PC-3 (cell line): ENCODE measurements around the gene ANGPTL1. TPM values are rescaled to one million over a fixed set of nuclear protein-coding genes. Genes with fewer than 3 reads are reported as not detected.

ENCODE experiments used
- ATAC-seq: fragments of 200-7000 bp; cut with Tn5 transposase; 2 replicates; pipeline ENCODE4 v1.9.1; 2020; ENCODE audit warnings: mild to moderate bottlenecking, moderate library complexity
- BruUV-seq: library from RNA; stranded (reverse); fragments of 400-500 nt; replicated peaks from 2 replicates; lab custom pipeline; 2021; lab: Mats Ljungman, UMichigan
- CTCF ChIA-PET: fragments of 300-600 bp; sonication (Branson Sonifier 250); formaldehyde crosslinking; loops from one replicate; lab custom pipeline; 2022; ENCODE audit warnings: antibody characterized with exemption; lab: Charles Lee
- POLR2A ChIA-PET: fragments of 300-600 bp; sonication (Branson Sonifier 250); formaldehyde crosslinking; loops from one replicate; lab custom pipeline; 2022; ENCODE audit warnings: antibody characterized with exemption; ENCODE audit not compliant: unreplicated experiment; lab: Charles Lee
- DNase-seq: peaks from one replicate; pipeline ENCODE4 v3.0.0-alpha.2; 2015
- H2AFZ ChIP-seq: fragments of 300-600 bp; sonication (generic); 2 replicates; pipeline ENCODE4 v1.6.0; 2016; ENCODE audit warnings: antibody characterized with exemption, low read length
- H3F3A ChIP-seq: fragments of 300-600 bp; sonication (generic); one replicate; pipeline ENCODE4 v1.6.0; 2017; ENCODE audit warnings: antibody characterized with exemption, low read length, control low read depth, mild to moderate bottlenecking; ENCODE audit not compliant: unreplicated experiment
- H3K27ac ChIP-seq: fragments of 300-600 bp; sonication (generic); 2 replicates; pipeline ENCODE4 v1.5.1; 2016; ENCODE audit warnings: mild to moderate bottlenecking, low read length
- H3K27me3 ChIP-seq: fragments of 300-600 bp; sonication (generic); 2 replicates; pipeline ENCODE4 v1.6.1; 2016; ENCODE audit warnings: low read length, mixed read lengths
- H3K36me3 ChIP-seq: fragments of 300-600 bp; sonication (generic); 2 replicates; pipeline ENCODE4 v1.6.1; 2016; ENCODE audit warnings: low read depth, mixed run types, low read length, mixed read lengths
- H3K4me1 ChIP-seq: fragments of 300-600 bp; sonication (generic); 2 replicates; pipeline ENCODE4 v1.5.1; 2016; ENCODE audit warnings: low read length; ENCODE audit not compliant: insufficient read depth
- H3K4me2 ChIP-seq: fragments of 300-600 bp; sonication (generic); 2 replicates; pipeline ENCODE4 v1.6.0; 2016; ENCODE audit warnings: low read length
- H3K4me3 ChIP-seq: fragments of 300-600 bp; sonication (generic); 2 replicates; pipeline ENCODE4 v1.5.1; 2016; ENCODE audit warnings: mild to moderate bottlenecking, low read length, mixed read lengths
- H3K79me2 ChIP-seq: fragments of 300-600 bp; sonication (generic); 2 replicates; pipeline ENCODE4 v1.6.1; 2017; ENCODE audit warnings: low read length, mixed read lengths
- H3K9ac ChIP-seq: fragments of 300-600 bp; sonication (generic); 2 replicates; pipeline ENCODE4 v1.6.0; 2016; ENCODE audit warnings: mild to moderate bottlenecking, low read length
- H3K9me2 ChIP-seq: fragments of 300-600 bp; sonication (generic); replicated peaks from 2 replicates; pipeline ENCODE4 v1.6.1; 2016; ENCODE audit warnings: mixed run types, low read length, mixed read lengths
- H3K9me3 ChIP-seq: fragments of 300-600 bp; sonication (generic); 2 replicates; pipeline ENCODE4 v1.6.1; 2016; ENCODE audit warnings: low read length, mixed read lengths
- H4K20me1 ChIP-seq: fragments of 300-600 bp; sonication (generic); 2 replicates; pipeline ENCODE4 v1.6.1; 2016; ENCODE audit warnings: low read length, mixed read lengths
- CTCF ChIP-seq: fragments of 300-600 bp; sonication (generic); conservative IDR thresholded peaks from 2 replicates; pipeline ENCODE4 v1.5.1; 2017; ENCODE audit warnings: antibody characterized with exemption, low read depth, mild to moderate bottlenecking, low read length
- EZH2 ChIP-seq: fragments of 300-600 bp; sonication (generic); IDR thresholded peaks from one replicate; pipeline ENCODE4 v1.6.1; 2017; ENCODE audit warnings: antibody characterized with exemption, mild to moderate bottlenecking, low read length; ENCODE audit not compliant: unreplicated experiment
- EZH2phosphoT487 ChIP-seq: fragments of 300-600 bp; sonication (generic); IDR thresholded peaks from 2 replicates; pipeline ENCODE4 v1.6.1; 2018; ENCODE audit warnings: mild to moderate bottlenecking, antibody characterized with exemption, low read length, borderline replicate concordance
- intact Hi-C: fragments of 100-400 bp; cut with micrococcal nuclease; formaldehyde crosslinking; loops from 2 replicates; pipeline ENCODE4 v1.9.0; 2023
- total RNA-seq: library from RNA; depleted of rRNA; stranded (reverse); fragments of >200 nt; gene quantifications from 2 replicates; pipeline ENCODE4 v1.2.3, GENCODE V29; 2014

The ANGPTL1 gene
- total RNA-seq, 1 experiment from 2014 or later: not detected

GRCh38 chr1:178912597-178912996 lies 41.7 kb upstream of the ANGPTL1 start:
- no peaks in the 10 kb centered on the region for H3K27me3 ChIP-seq
- H3K79me2 ChIP-seq: no peaks in the 10 kb centered on the region
- no peak for TF ChIP-seq EZH2phosphoT487
- TF ChIP-seq EZH2: no peak
- TF ChIP-seq CTCF: no peak
- no peak for DNase-seq
- no peak overlapping the region for H3K9ac ChIP-seq
- no peak overlapping the region for H2AFZ ChIP-seq
- H3K36me3 ChIP-seq: no peaks in the 10 kb centered on the region; the same call in 1 of the 2 replicates
- no peak overlapping the region for H3K27ac ChIP-seq
- intact Hi-C loops: no loop called here
- H3K4me2 ChIP-seq: no peak overlapping the region
- no peaks in the 10 kb centered on the region for H3K9me3 ChIP-seq
- no peaks in the 10 kb centered on the region for H3K9me2 ChIP-seq
- no peaks in the 10 kb centered on the region for H3F3A ChIP-seq
- POLR2A ChIA-PET: interaction anchor here (0.6 kb wide), 1 partner anchor 641 kb away, joined by 6 read pairs; no protein-coding TSS in a partner anchor
- H3K4me3 ChIP-seq: no peak overlapping the region
- no peaks in the 10 kb centered on the region for H3K4me1 ChIP-seq
- BruUV-seq: no TSS peak
- no peaks in the 10 kb centered on the region for H4K20me1 ChIP-seq
- ATAC-seq: no peak
- CTCF ChIA-PET: no interaction called here

GRCh38 chr1:178910023-178910422 lies 39.1 kb upstream of the ANGPTL1 start:
- ChIA-PET CTCF (no interaction called here), POLR2A (no interaction called here)
- no peak for ATAC-seq
- Histone ChIP-seq H3K79me2 (no peaks in the 10 kb centered on the region), H3K36me3 (peaks cover 5% of the 10 kb centered on the region; the same call in 1 of the 2 replicates), H3F3A (no peaks in the 10 kb centered on the region), H3K27me3 (no peaks in the 10 kb centered on the region), H3K9me2 (no peaks in the 10 kb centered on the region), H3K9me3 (no peaks in the 10 kb centered on the region), H3K4me1 (no peaks in the 10 kb centered on the region), H3K4me2 (no peak overlapping the region), H4K20me1 (no peaks in the 10 kb centered on the region), H3K27ac (no peak overlapping the region), H2AFZ (no peak overlapping the region), H3K4me3 (no peak overlapping the region), H3K9ac (no peak overlapping the region)
- no TSS peak for BruUV-seq
- intact Hi-C loops: no loop called here
- DNase-seq: no peak
- no peak for TF ChIP-seq CTCF
- TF ChIP-seq EZH2phosphoT487: no peak
- no peak for TF ChIP-seq EZH2

- H3F3A ChIP-seq: no peaks in the 10 kb centered on the region
- H2AFZ ChIP-seq: no peak overlapping the region
- H3K4me2 ChIP-seq: no peak overlapping the region
- H3K27me3 ChIP-seq: no peaks in the 10 kb centered on the region
- H4K20me1 ChIP-seq: no peaks in the 10 kb centered on the region
- no peak overlapping the region for H3K4me3 ChIP-seq
- no TSS peak for BruUV-seq
- no peaks in the 10 kb centered on the region for H3K9me3 ChIP-seq
- no peak overlapping the region for H3K27ac ChIP-seq
- peaks cover 6% of the 10 kb centered on the region; the same call in 1 of the 2 replicates for H3K36me3 ChIP-seq
- TF ChIP-seq EZH2phosphoT487 (no peak), CTCF (no peak), EZH2 (no peak)
- H3K79me2 ChIP-seq: no peaks in the 10 kb centered on the region
- H3K4me1 ChIP-seq: no peaks in the 10 kb centered on the region
- CTCF ChIA-PET: no interaction called here
- DNase-seq (no peak), ATAC-seq (no peak)
- intact Hi-C loops: no loop called here
- POLR2A ChIA-PET: no interaction called here
- H3K9ac ChIP-seq: no peak overlapping the region
- no peaks in the 10 kb centered on the region for H3K9me2 ChIP-seq
These were observed 37.5 kb upstream of the ANGPTL1 start for GRCh38 chr1:178908358-178908757.
